ENCODE data around the gene PIGR.

The PIGR gene

DNA sequence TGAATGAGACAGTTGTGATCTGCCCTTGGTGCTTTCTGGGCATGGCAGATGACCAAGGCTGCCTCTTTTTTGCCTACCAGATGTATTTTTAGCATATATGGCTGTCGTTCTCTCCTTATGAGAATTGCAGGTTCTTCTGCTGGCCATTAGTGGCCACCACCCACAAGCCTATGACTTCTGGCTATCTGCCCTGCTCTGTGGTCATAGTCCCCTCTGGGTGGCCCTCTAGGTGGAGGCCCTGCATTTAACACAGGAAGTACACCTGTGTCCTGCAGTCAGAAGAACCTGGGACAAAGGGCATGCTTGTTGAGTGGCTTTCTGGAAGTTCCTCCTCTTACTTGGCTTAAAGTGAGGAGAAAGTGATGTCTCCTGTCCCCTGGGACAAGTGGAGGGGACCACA lies 17.5 kb upstream of the PIGR start:
- H3K4me2 ChIP-seq (ENCODE audit: low read length), result no peak overlapping the region
- H3K27ac ChIP-seq (ENCODE audit: low read depth, low read length), result no peak overlapping the region
- H3K36me3 ChIP-seq (ENCODE audit: control insufficient read depth, insufficient read depth, low read length), result no peaks in the 10 kb centered on the region
- H4K5ac ChIP-seq (ENCODE audit: low read length), result no peak overlapping the region
- no peak overlapping the region for H4K8ac ChIP-seq (ENCODE audit: low read depth, low read length)
- no peak overlapping the region for H3K9ac ChIP-seq (ENCODE audit: low read length)
- H3K4ac ChIP-seq (ENCODE audit: low read depth, low read length), result no peak overlapping the region
- no peaks in the 10 kb centered on the region for H3K79me1 ChIP-seq (ENCODE audit: low read length)
- H2BK15ac ChIP-seq (replicated peaks; ENCODE audit: low read depth), result no peak overlapping the region
- H3K4me3 ChIP-seq (ENCODE audit: low read length), result no peak overlapping the region
- H3K27me3 ChIP-seq (ENCODE audit: insufficient read depth, low read length, poor library complexity), result no peaks in the 10 kb centered on the region
- WGBS (ENCODE audit: extremely low coverage, insufficient coverage, low lambda C conversion rate), result no CpG with 5 or more reads among the region's 1 CpG
- no peak overlapping the region for H3K18ac ChIP-seq (ENCODE audit: low read length)
- DNase-seq, result no peak
- no peak overlapping the region for H2AK5ac ChIP-seq (ENCODE audit: low read length)
- no peak overlapping the region for H3K56ac ChIP-seq (ENCODE audit: low read length)
- no peaks in the 10 kb centered on the region for H3K4me1 ChIP-seq (ENCODE audit: control insufficient read depth, low read depth, low read length)
- H2BK5ac ChIP-seq (ENCODE audit: low read length), result no peak overlapping the region
- no peak overlapping the region for H3K23ac ChIP-seq (ENCODE audit: low read length)
- no peaks in the 10 kb centered on the region for H3K79me2 ChIP-seq (ENCODE audit: control insufficient read depth, insufficient read depth, low read length)
- H2BK120ac ChIP-seq (ENCODE audit: low read depth, low read length), result no peak overlapping the region

DNA sequence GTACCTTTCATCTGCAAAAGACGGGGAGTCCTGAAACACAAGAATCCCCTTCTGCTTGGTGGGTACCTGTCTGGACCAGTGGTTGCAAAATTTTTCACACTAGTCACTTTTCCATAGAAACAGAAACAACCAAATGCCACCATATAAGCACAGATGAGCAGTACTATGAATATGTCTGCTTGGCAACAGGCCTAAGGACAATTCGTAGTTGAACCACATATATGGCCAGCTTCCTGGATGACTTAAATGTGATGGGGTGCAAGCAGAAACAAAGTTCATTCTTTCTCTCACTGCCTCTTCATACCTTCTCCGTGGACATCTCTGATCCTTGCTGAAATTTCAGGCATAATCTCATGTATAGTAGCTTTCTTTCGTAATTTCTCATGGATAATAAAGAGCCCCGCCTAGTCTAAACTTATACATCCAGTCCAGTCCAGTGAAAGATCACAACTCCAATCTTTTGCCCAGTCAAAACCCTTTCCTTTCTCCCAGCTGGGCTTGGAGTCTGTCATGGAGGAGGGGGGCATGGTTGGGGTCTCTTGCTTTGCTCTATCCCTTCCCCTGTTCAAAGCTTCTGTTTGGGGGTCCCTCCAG lies 16.9 kb upstream of the PIGR start:
- H3K4me1 ChIP-seq (ENCODE audit: control insufficient read depth, low read depth, low read length), result no peaks in the 10 kb centered on the region
- no peak overlapping the region for H2BK5ac ChIP-seq (ENCODE audit: low read length)
- H2BK15ac ChIP-seq (replicated peaks; ENCODE audit: low read depth), result no peak overlapping the region
- H2AK5ac ChIP-seq (ENCODE audit: low read length), result no peak overlapping the region
- H3K27me3 ChIP-seq (ENCODE audit: insufficient read depth, low read length, poor library complexity), result no peaks in the 10 kb centered on the region
- no peak for DNase-seq
- WGBS (ENCODE audit: extremely low coverage, insufficient coverage, low lambda C conversion rate), result no CpG with 5 or more reads among the region's 5 CpGs
- no peak overlapping the region for H3K4me3 ChIP-seq (ENCODE audit: low read length)
- H3K9ac ChIP-seq (ENCODE audit: low read length), result no peak overlapping the region
- no peak overlapping the region for H4K5ac ChIP-seq (ENCODE audit: low read length)
- H3K23ac ChIP-seq (ENCODE audit: low read length), result no peak overlapping the region
- no peak overlapping the region for H3K56ac ChIP-seq (ENCODE audit: low read length)
- no peak overlapping the region for H3K27ac ChIP-seq (ENCODE audit: low read depth, low read length)
- no peaks in the 10 kb centered on the region for H3K36me3 ChIP-seq (ENCODE audit: control insufficient read depth, insufficient read depth, low read length)
- H3K79me2 ChIP-seq (ENCODE audit: control insufficient read depth, insufficient read depth, low read length), result no peaks in the 10 kb centered on the region
- no peak overlapping the region for H3K18ac ChIP-seq (ENCODE audit: low read length)
- no peaks in the 10 kb centered on the region for H3K79me1 ChIP-seq (ENCODE audit: low read length)
- no peak overlapping the region for H3K4ac ChIP-seq (ENCODE audit: low read depth, low read length)
- H4K8ac ChIP-seq (ENCODE audit: low read depth, low read length), result no peak overlapping the region
- no peak overlapping the region for H3K4me2 ChIP-seq (ENCODE audit: low read length)
- H2BK120ac ChIP-seq (ENCODE audit: low read depth, low read length), result no peak overlapping the region

DNA sequence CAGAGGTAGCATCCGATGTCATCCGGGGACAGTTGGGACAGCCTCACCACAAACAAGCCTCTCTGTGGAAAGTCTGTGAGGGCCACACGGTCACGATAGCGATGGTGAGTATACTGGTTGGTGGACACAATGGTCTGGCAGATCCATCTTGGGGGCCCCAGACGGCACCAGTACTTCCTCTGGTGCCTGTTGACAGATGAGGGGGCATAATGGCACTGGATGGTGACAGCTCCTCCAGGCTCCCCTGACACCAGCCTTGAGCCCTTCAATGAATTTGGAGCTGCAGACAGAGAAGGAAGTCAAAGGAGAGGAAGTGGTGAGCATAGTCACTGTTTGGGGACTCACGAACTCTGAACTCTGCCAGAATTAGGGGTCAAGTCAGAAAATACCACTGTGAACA lies 16.0 kb upstream of the PIGR start:
- no peak overlapping the region for H4K8ac ChIP-seq (ENCODE audit: low read depth, low read length)
- H3K4me2 ChIP-seq (ENCODE audit: low read length), result no peak overlapping the region
- no peak overlapping the region for H2BK15ac ChIP-seq (replicated peaks; ENCODE audit: low read depth)
- no peaks in the 10 kb centered on the region for H3K4me1 ChIP-seq (ENCODE audit: control insufficient read depth, low read depth, low read length)
- no peak for DNase-seq
- no peak overlapping the region for H3K4ac ChIP-seq (ENCODE audit: low read depth, low read length)
- H3K79me2 ChIP-seq (ENCODE audit: control insufficient read depth, insufficient read depth, low read length), result no peaks in the 10 kb centered on the region
- no CpG with 5 or more reads among the region's 7 CpGs for WGBS (ENCODE audit: extremely low coverage, insufficient coverage, low lambda C conversion rate)
- H3K27ac ChIP-seq (ENCODE audit: low read depth, low read length), result no peak overlapping the region
- no peak overlapping the region for H3K4me3 ChIP-seq (ENCODE audit: low read length)
- H3K79me1 ChIP-seq (ENCODE audit: low read length), result no peaks in the 10 kb centered on the region
- H3K27me3 ChIP-seq (ENCODE audit: insufficient read depth, low read length, poor library complexity), result no peaks in the 10 kb centered on the region
- no peak overlapping the region for H2BK5ac ChIP-seq (ENCODE audit: low read length)
- no peak overlapping the region for H4K5ac ChIP-seq (ENCODE audit: low read length)
- H2AK5ac ChIP-seq (ENCODE audit: low read length), result no peak overlapping the region
- H3K18ac ChIP-seq (ENCODE audit: low read length), result no peak overlapping the region
- H3K23ac ChIP-seq (ENCODE audit: low read length), result no peak overlapping the region
- H3K9ac ChIP-seq (ENCODE audit: low read length), result no peak overlapping the region
- no peaks in the 10 kb centered on the region for H3K36me3 ChIP-seq (ENCODE audit: control insufficient read depth, insufficient read depth, low read length)
- no peak overlapping the region for H3K56ac ChIP-seq (ENCODE audit: low read length)
- H2BK120ac ChIP-seq (ENCODE audit: low read depth, low read length), result no peak overlapping the region

DNA sequence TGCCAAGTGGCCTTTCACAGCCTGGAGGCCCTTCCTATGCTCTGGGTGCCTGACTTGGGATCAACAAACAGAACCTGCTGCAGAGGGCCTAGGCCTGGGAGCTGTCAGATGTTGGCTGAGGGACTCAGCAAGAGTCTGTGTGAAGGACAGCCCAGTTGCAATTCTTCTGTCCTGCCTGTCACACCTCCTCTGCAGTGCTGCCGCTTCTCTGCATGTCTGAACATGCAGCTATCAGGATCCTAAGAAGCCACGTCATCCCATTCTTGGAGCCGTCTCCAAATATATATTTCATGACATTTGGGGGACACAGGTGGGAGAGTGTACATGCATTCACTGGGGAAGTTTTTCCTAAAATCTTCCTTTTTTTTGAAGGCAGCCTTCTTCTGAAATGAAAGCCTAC lies 15.4 kb upstream of the PIGR start:
- Histone ChIP-seq H3K56ac (ENCODE audit: low read length) (no peak overlapping the region), H3K4ac (ENCODE audit: low read depth, low read length) (no peak overlapping the region), H3K4me3 (ENCODE audit: low read length) (no peak overlapping the region), H3K27ac (ENCODE audit: low read depth, low read length) (no peak overlapping the region), H3K79me2 (ENCODE audit: control insufficient read depth, insufficient read depth, low read length) (no peaks in the 10 kb centered on the region), H3K36me3 (ENCODE audit: control insufficient read depth, insufficient read depth, low read length) (no peaks in the 10 kb centered on the region), H2BK15ac (replicated peaks; ENCODE audit: low read depth) (no peak overlapping the region), H2AK5ac (ENCODE audit: low read length) (no peak overlapping the region), H3K27me3 (ENCODE audit: insufficient read depth, low read length, poor library complexity) (no peaks in the 10 kb centered on the region), H3K79me1 (ENCODE audit: low read length) (no peaks in the 10 kb centered on the region), H3K4me1 (ENCODE audit: control insufficient read depth, low read depth, low read length) (no peaks in the 10 kb centered on the region), H2BK5ac (ENCODE audit: low read length) (no peak overlapping the region), H3K18ac (ENCODE audit: low read length) (no peak overlapping the region), H3K4me2 (ENCODE audit: low read length) (no peak overlapping the region), H4K8ac (ENCODE audit: low read depth, low read length) (no peak overlapping the region), H4K5ac (ENCODE audit: low read length) (no peak overlapping the region), H3K23ac (ENCODE audit: low read length) (no peak overlapping the region), H2BK120ac (ENCODE audit: low read depth, low read length) (no peak overlapping the region), H3K9ac (ENCODE audit: low read length) (no peak overlapping the region)
- DNase-seq, result no peak
- WGBS (ENCODE audit: extremely low coverage, insufficient coverage, low lambda C conversion rate), result no CpG with 5 or more reads among the region's 3 CpGs

DNA sequence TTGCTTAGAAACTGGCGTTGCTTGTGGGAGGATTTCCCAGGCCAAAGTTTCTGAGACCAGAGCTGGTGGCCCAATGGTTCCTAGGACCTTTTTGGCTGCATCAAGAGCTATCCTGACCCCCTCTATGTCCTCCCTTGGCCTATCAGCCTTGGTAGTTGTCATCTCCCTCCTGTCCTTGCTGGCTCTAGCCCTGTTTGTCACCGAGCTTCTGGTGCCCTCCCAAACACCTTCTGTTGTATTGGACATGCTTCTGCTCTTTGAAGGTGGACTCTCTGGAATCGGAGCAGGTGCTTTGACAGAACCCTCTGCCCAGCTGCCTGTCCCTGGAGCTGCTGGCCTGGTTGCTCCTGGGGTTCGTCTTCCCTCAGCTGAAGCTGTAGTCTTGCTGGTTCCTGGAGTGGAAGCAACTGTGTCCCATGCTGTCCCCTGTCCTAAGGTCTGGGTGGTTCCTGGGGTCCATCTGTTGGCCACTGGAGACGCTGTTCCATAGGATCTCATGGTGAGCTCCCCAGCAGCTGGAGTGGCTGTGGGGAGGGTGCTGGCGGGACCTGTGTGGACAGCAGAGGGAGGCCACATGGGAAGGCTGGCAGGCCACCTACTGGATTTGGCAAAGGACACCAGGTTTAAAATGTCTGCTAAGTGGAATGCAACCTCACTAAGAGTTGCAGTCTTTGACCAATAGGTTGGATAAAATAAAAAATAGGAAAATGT lies 14.6 kb upstream of the PIGR start:
- no peaks in the 10 kb centered on the region for H3K27me3 ChIP-seq (ENCODE audit: insufficient read depth, low read length, poor library complexity)
- H3K23ac ChIP-seq (ENCODE audit: low read length), result no peak overlapping the region
- WGBS (ENCODE audit: extremely low coverage, insufficient coverage, low lambda C conversion rate), result no CpG with 5 or more reads among the region's 6 CpGs
- no peak for DNase-seq
- no peak overlapping the region for H2AK5ac ChIP-seq (ENCODE audit: low read length)
- no peak overlapping the region for H3K18ac ChIP-seq (ENCODE audit: low read length)
- H4K8ac ChIP-seq (ENCODE audit: low read depth, low read length), result no peak overlapping the region
- no peaks in the 10 kb centered on the region for H3K4me1 ChIP-seq (ENCODE audit: control insufficient read depth, low read depth, low read length)
- H2BK5ac ChIP-seq (ENCODE audit: low read length), result no peak overlapping the region
- H3K4ac ChIP-seq (ENCODE audit: low read depth, low read length), result no peak overlapping the region
- H2BK15ac ChIP-seq (replicated peaks; ENCODE audit: low read depth), result no peak overlapping the region
- H4K5ac ChIP-seq (ENCODE audit: low read length), result no peak overlapping the region
- H3K9ac ChIP-seq (ENCODE audit: low read length), result no peak overlapping the region
- H3K4me2 ChIP-seq (ENCODE audit: low read length), result no peak overlapping the region
- H3K79me2 ChIP-seq (ENCODE audit: control insufficient read depth, insufficient read depth, low read length), result no peaks in the 10 kb centered on the region
- H2BK120ac ChIP-seq (ENCODE audit: low read depth, low read length), result no peak overlapping the region
- H3K36me3 ChIP-seq (ENCODE audit: control insufficient read depth, insufficient read depth, low read length), result no peaks in the 10 kb centered on the region
- H3K79me1 ChIP-seq (ENCODE audit: low read length), result no peaks in the 10 kb centered on the region
- H3K27ac ChIP-seq (ENCODE audit: low read depth, low read length), result no peak overlapping the region
- H3K56ac ChIP-seq (ENCODE audit: low read length), result no peak overlapping the region
- no peak overlapping the region for H3K4me3 ChIP-seq (ENCODE audit: low read length)

DNA sequence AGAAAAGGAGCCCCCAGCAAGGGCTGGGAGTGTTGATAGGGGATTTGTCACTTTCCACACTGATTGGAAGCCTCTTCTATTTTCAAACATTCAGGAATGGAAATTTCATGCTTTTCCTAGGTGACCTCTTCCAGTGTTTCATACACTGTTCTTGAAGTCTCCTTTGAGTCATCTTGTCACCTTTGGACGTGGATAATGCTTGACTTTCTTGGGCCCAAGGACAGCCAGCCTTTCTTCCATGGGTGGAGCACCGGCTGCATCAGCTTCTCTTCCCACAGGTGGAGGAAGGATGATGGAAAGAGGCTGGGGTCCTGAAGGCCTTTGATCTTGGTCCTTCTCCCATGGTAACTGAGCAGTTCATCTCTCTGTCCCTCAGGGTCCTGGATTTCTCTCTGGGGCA lies 11.9 kb upstream of the PIGR start:
- H3K9ac ChIP-seq (ENCODE audit: low read length), result no peak overlapping the region
- no peak overlapping the region for H2BK15ac ChIP-seq (replicated peaks; ENCODE audit: low read depth)
- H4K5ac ChIP-seq (ENCODE audit: low read length), result no peak overlapping the region
- H3K23ac ChIP-seq (ENCODE audit: low read length), result no peak overlapping the region
- H3K27ac ChIP-seq (ENCODE audit: low read depth, low read length), result no peak overlapping the region
- no peaks in the 10 kb centered on the region for H3K27me3 ChIP-seq (ENCODE audit: insufficient read depth, low read length, poor library complexity)
- DNase-seq, result no peak
- no peak overlapping the region for H2AK5ac ChIP-seq (ENCODE audit: low read length)
- H4K8ac ChIP-seq (ENCODE audit: low read depth, low read length), result no peak overlapping the region
- no peak overlapping the region for H2BK5ac ChIP-seq (ENCODE audit: low read length)
- no peak overlapping the region for H3K56ac ChIP-seq (ENCODE audit: low read length)
- no peaks in the 10 kb centered on the region for H3K36me3 ChIP-seq (ENCODE audit: control insufficient read depth, insufficient read depth, low read length)
- no CpG with 5 or more reads among the region's 2 CpGs for WGBS (ENCODE audit: extremely low coverage, insufficient coverage, low lambda C conversion rate)
- no peak overlapping the region for H3K4ac ChIP-seq (ENCODE audit: low read depth, low read length)
- H2BK120ac ChIP-seq (ENCODE audit: low read depth, low read length), result no peak overlapping the region
- no peaks in the 10 kb centered on the region for H3K79me2 ChIP-seq (ENCODE audit: control insufficient read depth, insufficient read depth, low read length)
- no peaks in the 10 kb centered on the region for H3K4me1 ChIP-seq (ENCODE audit: control insufficient read depth, low read depth, low read length)
- H3K18ac ChIP-seq (ENCODE audit: low read length), result no peak overlapping the region
- no peak overlapping the region for H3K4me3 ChIP-seq (ENCODE audit: low read length)
- no peaks in the 10 kb centered on the region for H3K79me1 ChIP-seq (ENCODE audit: low read length)
- H3K4me2 ChIP-seq (ENCODE audit: low read length), result no peak overlapping the region
